Spleen (tissue), 11 donors: ENCODE measurements around the gene HSPA12B. TPM values are rescaled to one million over a fixed set of nuclear protein-coding genes. Genes with fewer than 3 reads are reported as not detected.

ENCODE experiments used
- DNase-seq: peaks from one replicate; pipeline ENCODE4 v3.0.0-alpha.2; 2020
- H3K27ac ChIP-seq, 8 donors: fragments of 200-600 bp; sonication (generic) in 7 of 8; 1 replicate in 4 of 8; 2 replicates in 4 of 8; pipeline versions ENCODE4 v1.5.0 to v1.8.0; 2016 to 2021; ENCODE audit warnings: inconsistent platforms in 4 of 8, mild to moderate bottlenecking in 4 of 8, moderate library complexity in 1 of 8
- H3K27me3 ChIP-seq, 7 donors: fragments of 200-600 bp; sonication (generic) in 6 of 7; replicated peaks in 1 of 7; 1 replicate in 4 of 7; 2 replicates in 3 of 7; pipeline versions ENCODE4 v1.5.0 to v1.8.0; 2016 to 2021; ENCODE audit warnings: inconsistent platforms in 3 of 7, mild to moderate bottlenecking in 1 of 7
- H3K36me3 ChIP-seq, 6 donors: fragments of 200-600 bp; sonication (generic) in 5 of 6; 1 replicate in 4 of 6; 2 replicates in 2 of 6; pipeline versions ENCODE4 v1.5.0 to v1.8.0; 2016 to 2021; ENCODE audit warnings: inconsistent platforms in 2 of 6
- H3K4me1 ChIP-seq, 6 donors: fragments of 200-600 bp; sonication (generic) in 5 of 6; 1 replicate in 3 of 6; 2 replicates in 3 of 6; pipeline versions ENCODE4 v1.5.0 to v1.8.0; 2016 to 2021; ENCODE audit warnings: inconsistent platforms in 3 of 6
- H3K4me3 ChIP-seq, 8 donors: fragments of 200-600 bp; sonication (generic) in 7 of 8; 1 replicate in 4 of 8; 2 replicates in 4 of 8; pipeline versions ENCODE4 v1.5.0 to v1.8.0; 2016 to 2021; ENCODE audit warnings: inconsistent platforms in 4 of 8, mild to moderate bottlenecking in 4 of 8, moderate library complexity in 2 of 8
- H3K9me3 ChIP-seq, 8 donors: fragments of 200-600 bp; sonication (generic) in 7 of 8; 1 replicate in 4 of 8; 2 replicates in 4 of 8; pipeline versions ENCODE4 v1.5.0 to v1.8.0; 2016 to 2021; ENCODE audit warnings: inconsistent platforms in 4 of 8
- CTCF ChIP-seq, 11 experiments: fragments of 200-600 bp in 7 of 11; fragments of 450-650 bp in 4 of 11; sonication (generic) in 4 of 11; IDR thresholded peaks in 8 of 11; conservative IDR thresholded peaks in 3 of 11; 1 replicate in 7 of 11; 2 replicates in 4 of 11; pipeline versions ENCODE4 v1.4.0 to v1.8.0; 2016 to 2021; ENCODE audit warnings: antibody characterized with exemption in 11 of 11, inconsistent platforms in 4 of 11, mild to moderate bottlenecking in 1 of 11
- POLR2A ChIP-seq, 3 donors: fragments of 450-650 bp; IDR thresholded peaks; one replicate each; pipeline ENCODE4 v1.5.1; 2017; ENCODE audit warnings: antibody characterized with exemption in 3 of 3, mild to moderate bottlenecking in 1 of 3
- POLR2AphosphoS5 ChIP-seq, 3 donors: sonication (generic); formaldehyde crosslinking; IDR thresholded peaks; one replicate each; pipeline ENCODE4 v1.5.1; 2017; ENCODE audit warnings: antibody characterized with exemption in 3 of 3
- WGBS, 5 donors: extraction: QIAGEN DNeasy Blood & Tissue Kit in 3 of 5; methylation state at CpG; one replicate each; pipeline versions ENCODE4 v1.1.5 to v1.1.7; 2013 to 2018; 5-methylcytosine and 5-hydroxymethylcytosine counted together
- intact Hi-C: fragments of 100-400 bp; cut with DNase I; formaldehyde crosslinking; loops from one replicate; pipeline ENCODE4 v1.15.0; 2023; ENCODE audit warnings: low total_unique reads
- polyA plus RNA-seq, 3 donors: library from polyadenylated mRNA; stranded (reverse); fragments of 200-250 nt; gene quantifications; one replicate each; pipeline ENCODE4 v1.2.1, GENCODE V29; 2013
- total RNA-seq, 7 donors: library from RNA; depleted of rRNA in 3 of 7; stranded (reverse); fragments of >200 nt in 3 of 7; fragmentation: NEBNext Ultra II Directional in 4 of 7; extraction: Animal tissue kit (Norgen Biotek cat#: 25700) in 4 of 7; gene quantifications; one replicate each; pipeline versions ENCODE4 v1.1.0 to v1.2.1, GENCODE V29; 2016 to 2021
- donor health status: healthy with polysubstance abuse.
- donor health status: DM: no; HTN: no; CAD: no; lungs with moderate emphysema.
- donor health status: DM: no; HTN: no; CAD: no.
- donor health status: Bipolar disorder and iron deficiency.
- donor health status: healthy.
- donor health status: DM: no; HTN: no; CAD: no.
- donor health status: DM: yes; HTN: yes; CAD: no.

Gene HSPA12B
- total and polyA plus RNA-seq, 10 donors: 5.7 to 74.0 (median 27.2) TPM

GRCh38 chr20:3710703-3711483 is 21.6 kb upstream of the HSPA12B start:
- Histone ChIP-seq H3K27me3 (peaks cover 0 to 11% (median 0%) of the 10 kb centered on the region in 7 donors), H3K9me3 (no peaks in the 10 kb centered on the region), H3K36me3 (no peaks in the 10 kb centered on the region), H3K4me1 (peaks cover 7 to 56% (median 39%) of the 10 kb centered on the region in 6 donors), H3K27ac (peak overlapping the region in 5 of 8 donors; percentile 32 to 67 (median 54)), H3K4me3 (peak overlapping the region in 4 of 8 donors; percentile 7 to 51 (median 27))
- 18 to 38% (median 30%) methylated on average over 13 to 18 of the region's 18 CpGs for WGBS, 5 donors
- DNase-seq: peak; percentile 91
- intact Hi-C loops: no loop called here
- TF ChIP-seq POLR2AphosphoS5 (IDR thresholded peaks at IDR 0.05) (peak in 2 of 3 donors; percentile 35 to 43), CTCF (IDR thresholded peaks at IDR 0.05 in 8 of 11, conservative IDR thresholded peaks at IDR 0.05 in 3 of 11) (peak; percentile 69 to 96 (median 91)), POLR2A (IDR thresholded peaks at IDR 0.05) (no peak)

- H3K4me3 ChIP-seq: peak overlapping the region in 4 of 8 donors; percentile 7 to 51 (median 27)
- intact Hi-C loops: no loop called here
- peaks cover 0 to 11% (median 0%) of the 10 kb centered on the region in 7 donors for H3K27me3 ChIP-seq
- peaks cover 7 to 56% (median 39%) of the 10 kb centered on the region in 6 donors for H3K4me1 ChIP-seq
- peak; percentile 4 for DNase-seq
- H3K36me3 ChIP-seq: no peaks in the 10 kb centered on the region
- peak overlapping the region in 2 of 8 donors; percentile 61 to 67 for H3K27ac ChIP-seq
- H3K9me3 ChIP-seq: no peaks in the 10 kb centered on the region
- no peak for TF ChIP-seq POLR2A (IDR thresholded peaks at IDR 0.05)
- TF ChIP-seq CTCF (IDR thresholded peaks at IDR 0.05 in 8 of 11, conservative IDR thresholded peaks at IDR 0.05 in 3 of 11): no peak
- TF ChIP-seq POLR2AphosphoS5 (IDR thresholded peaks at IDR 0.05): no peak
- 66 to 78% (median 72%) methylated on average over 4 of the region's 4 CpGs for WGBS, 5 donors
Measured at GRCh38 chr20:3711484-3711941, 21.0 kb upstream of the HSPA12B start.

GRCh38 chr20:3712279-3712873 is 20.1 kb upstream of the HSPA12B start, which contains the start of gene SIGLEC1:
Gene SIGLEC1, minus strand, starts transcription at chr20:3712600. Its CDS starts 5,472 bp downstream, at chr20:3707128.
- Histone ChIP-seq H3K4me1 (peaks cover 7 to 56% (median 39%) of the 10 kb centered on the region in 6 donors), H3K4me3 (peak within 1 kb of the TSS in 4 of 8 donors; percentile 4 to 51 (median 27)), H3K27me3 (peaks cover 0 to 11% (median 0%) of the 10 kb centered on the region in 7 donors), H3K36me3 (no peaks in the 10 kb centered on the region), H3K27ac (peak within 1 kb of the TSS in 2 of 8 donors; percentile 61 to 67), H3K9me3 (no peaks in the 10 kb centered on the region)
- 33 to 49% (median 43%) methylated on average over 10 to 15 of the region's 15 CpGs for WGBS, 5 donors
- peak; percentile 85 for DNase-seq
- TF ChIP-seq POLR2AphosphoS5 (IDR thresholded peaks at IDR 0.05) (peak; percentile 61 to 71 (median 69)), CTCF (IDR thresholded peaks at IDR 0.05 in 8 of 11, conservative IDR thresholded peaks at IDR 0.05 in 3 of 11) (no peak)
- intact Hi-C loops: no loop called here
